ENCODE measurements around the gene CSTF1. TPM values are rescaled to one million over a fixed set of nuclear protein-coding genes. Genes with fewer than 3 reads are reported as not detected.
A peak's percentile ranks its signal among the peaks of the same experiment; 100 is the strongest.

The CSTF1 gene
- total and polyA plus RNA-seq, 2 of the 4 experiments (the other 2 are of a cell fraction): 48.8 to 105 TPM

GRCh38 chr20:56430957-56431356 lies 38.5 kb downstream of the CSTF1 start:
- Histone ChIP-seq H3K14ac (replicated peaks; ENCODE audit: low read depth, low read length) (peak overlapping the region; percentile 99), H3K36me3 (ENCODE audit: control insufficient read depth, insufficient read depth, low read length) (peaks cover 3% of the 10 kb centered on the region), H3K23ac (ENCODE audit: low read depth, low read length) (peak overlapping the region; percentile 99; the same call in 1 of the 2 replicates), H4K8ac (ENCODE audit: low read depth in 2 of 2, low read length in 2 of 2) (peak overlapping the region; percentile 94; a peak in 3 of 4 replicates), H3K4me2 (ENCODE audit: low read depth, low read length) (no peak overlapping the region), H3K9me1 (ENCODE audit: insufficient read depth, low read length) (peaks cover 29% of the 10 kb centered on the region), H3K27ac (ENCODE audit: insufficient read depth, low read length) (peak overlapping the region; percentile 95), H2BK120ac (ENCODE audit: low read depth, low read length) (peak overlapping the region; percentile 100), H3K79me1 (ENCODE audit: low read depth in 1 of 2, low read length in 2 of 2) (peaks cover 29 to 66% of the 10 kb centered on the region in 2 experiments), H3K27me3 (ENCODE audit: control insufficient read depth, insufficient read depth, low read length) (no peaks in the 10 kb centered on the region), H2AK9ac (replicated peaks; ENCODE audit: low read depth, low read length, poor library complexity) (peak overlapping the region; percentile 91), H3K9ac (ENCODE audit: low read depth, low read length) (peak overlapping the region; percentile 56), H2BK5ac (ENCODE audit: low read depth, low read length, poor library complexity, severe bottlenecking) (peak overlapping the region; percentile 97), H2BK20ac (ENCODE audit: low read depth, low read length) (peak overlapping the region; percentile 99), H4K5ac (ENCODE audit: low read depth, low read length) (peak overlapping the region; percentile 99), H2AFZ (replicated peaks; ENCODE audit: low read length, poor library complexity) (no peak overlapping the region), H3K18ac (ENCODE audit: low read depth, low read length) (peak overlapping the region; percentile 98), H3K4me1 (ENCODE audit: control insufficient read depth, insufficient read depth, low read length) (peaks cover 38% of the 10 kb centered on the region), H3K4ac (ENCODE audit: low read depth, low read length) (peak overlapping the region; percentile 99), H2BK15ac (ENCODE audit: low read depth, low read length) (peak overlapping the region; percentile 98; the same call in 2 of the 3 replicates), H3K56ac (ENCODE audit: extremely low read depth, insufficient read depth, low read length) (peak overlapping the region; percentile 95; the same call in 1 of the 2 replicates), H4K20me1 (ENCODE audit: insufficient read depth, low read length) (no peaks in the 10 kb centered on the region), H3K9me3 (ENCODE audit: control insufficient read depth, insufficient read depth, low read length) (no peaks in the 10 kb centered on the region), H4K91ac (ENCODE audit: insufficient read depth, low read depth, low read length) (peak overlapping the region; percentile 99), H2AK5ac (ENCODE audit: low read depth, low read length) (peak overlapping the region; percentile 100; the same call in 1 of the 2 replicates), H3K4me3 (ENCODE audit: insufficient read depth, low read depth, low read length) (no peak overlapping the region)
- BruUV-seq (replicated peaks): no TSS peak
- ChIA-PET CTCF (no interaction called here), POLR2A (ENCODE audit: unreplicated experiment) (interaction anchor here (1.0 kb wide), 1 partner anchor 19 kb away, joined by 4 read pairs; the partner anchor contains the start of gene CASS4)
- ATAC-seq (ENCODE audit: low read depth) (no peak), DNase-seq (no peak)
- no CpG with 5 or more reads among the region's 1 CpG for WGBS, 2 experiments (ENCODE audit: extremely low coverage in 2 of 2, insufficient read length in 1 of 2)
- intact Hi-C loops (cut with micrococcal nuclease): no loop called here
- dilution Hi-C loops (cut with HindIII; ENCODE audit: low sequenced_read_pairs, unreplicated experiment): no loop called here
- TF ChIP-seq MAZ (IDR thresholded peaks at IDR 0.05; ENCODE audit: borderline replicate concordance, low read depth, low read length) (no peak), ELK1 (IDR thresholded peaks at IDR 0.05; ENCODE audit: borderline replicate concordance, low read depth, low read length) (no peak), FOS (IDR thresholded peaks at IDR 0.05; ENCODE audit: low read depth, low read length) (no peak), NFE2L2 (IDR thresholded peaks at IDR 0.05; ENCODE audit: low read depth, low read length) (no peak), MAFK (IDR thresholded peaks at IDR 0.05; ENCODE audit: low read depth, low read length) (no peak), CEBPB (IDR thresholded peaks at IDR 0.05; ENCODE audit: low read depth, low read length) (no peak), BHLHE40 (IDR thresholded peaks at IDR 0.05; ENCODE audit: low read depth, low read length) (no peak), CHD1 (IDR thresholded peaks at IDR 0.05; ENCODE audit: low read depth, low read length) (no peak), RAD21 (IDR thresholded peaks at IDR 0.05; ENCODE audit: low read length) (no peak), RCOR1 (IDR thresholded peaks at IDR 0.05; ENCODE audit: insufficient replicate concordance, low read length) (no peak), MXI1 (IDR thresholded peaks at IDR 0.05; ENCODE audit: borderline replicate concordance, low read depth, low read length) (no peak), CTCF (conservative IDR thresholded peaks at IDR 0.05; ENCODE audit: low read depth, low read length) (no peak), USF2 (IDR thresholded peaks at IDR 0.05; ENCODE audit: low read depth, low read length) (no peak), POLR2A (IDR thresholded peaks at IDR 0.05; ENCODE audit: low read depth, low read length) (no peak), SMC3 (IDR thresholded peaks at IDR 0.05; ENCODE audit: low read depth, low read length) (no peak), RFX5 (IDR thresholded peaks at IDR 0.05; ENCODE audit: low read depth, low read length) (no peak)
- in situ Hi-C loops (cut with MboI; ENCODE audit: low sequenced_read_pairs): no loop called here
